HepG2 (cell line): ENCODE results near the gene MYADML2. TPM values are rescaled to one million over a fixed set of nuclear protein-coding genes. Genes with fewer than 3 reads are reported as not detected.
A peak's percentile ranks its signal among the peaks of the same experiment; 100 is the strongest.

Experiments
- ATF7 ChIP-seq, 2 experiments: fragments of 450-650 bp in 1 of 2; sonication (generic) in 1 of 2; formaldehyde crosslinking in 1 of 2; IDR thresholded peaks; 2 replicates each; pipeline versions ENCODE4 v1.4.0 to v1.6.1; 2016 to 2020; ENCODE audit warnings: antibody characterized with exemption in 1 of 2, mild to moderate bottlenecking in 1 of 2, missing genetic modification reagents in 1 of 2
- CEBPG ChIP-seq: IDR thresholded peaks from 2 replicates; pipeline ENCODE4 v1.6.1; 2016
- FOXA1 ChIP-seq, 2 experiments: fragments of 450-650 bp in 1 of 2; sonication (generic) in 1 of 2; formaldehyde crosslinking in 1 of 2; IDR thresholded peaks; 2 replicates each; pipeline versions ENCODE4 v1.4.0 to v1.6.1; 2016 to 2020; ENCODE audit warnings: missing genetic modification reagents in 1 of 2
- IKZF5 ChIP-seq: IDR thresholded peaks from 2 replicates; pipeline ENCODE4 v1.6.1; 2018; ENCODE audit warnings: missing genetic modification reagents, mild to moderate bottlenecking, missing compliant biosample characterization
- MAFF ChIP-seq: IDR thresholded peaks from 2 replicates; pipeline ENCODE4 v1.6.1; 2011; ENCODE audit warnings: low read depth, low read length, improper control_type of control experiment
- MED8 ChIP-seq: sonication (generic); formaldehyde crosslinking; IDR thresholded peaks from 2 replicates; pipeline ENCODE4 v1.8.1; 2023; ENCODE audit warnings: mild to moderate bottlenecking, missing genetic modification reagents; ENCODE audit not compliant: insufficient replicate concordance
- NAIF1 ChIP-seq: sonication (generic); formaldehyde crosslinking; IDR thresholded peaks from 2 replicates; pipeline ENCODE4 v1.5.0; 2020; ENCODE audit warnings: mild to moderate bottlenecking, missing genetic modification reagents, borderline replicate concordance
- NFE2 ChIP-seq: sonication (generic); formaldehyde crosslinking; IDR thresholded peaks from 2 replicates; pipeline ENCODE4 v1.4.0; 2020; ENCODE audit warnings: missing genetic modification reagents
- NFYC ChIP-seq: IDR thresholded peaks from 2 replicates; pipeline ENCODE4 v1.6.1; 2016; ENCODE audit warnings: missing genetic modification reagents, missing compliant biosample characterization
- NR0B2 ChIP-seq: sonication (generic); formaldehyde crosslinking; IDR thresholded peaks from 2 replicates; pipeline ENCODE4 v1.4.0; 2020; ENCODE audit warnings: mild to moderate bottlenecking, missing genetic modification reagents
- RFX5 ChIP-seq: IDR thresholded peaks from 2 replicates; pipeline ENCODE4 v1.6.1; 2011; ENCODE audit warnings: low read depth, low read length, improper control_type of control experiment
- SNAI1 ChIP-seq: sonication (generic); formaldehyde crosslinking; IDR thresholded peaks from 2 replicates; pipeline ENCODE4 v1.5.0; 2020; ENCODE audit warnings: mild to moderate bottlenecking, missing genetic modification reagents, borderline replicate concordance
- SPEN ChIP-seq: sonication (generic); formaldehyde crosslinking; IDR thresholded peaks from 2 replicates; pipeline ENCODE4 v1.5.1; 2020; ENCODE audit warnings: low read depth, mild to moderate bottlenecking, missing genetic modification reagents
- TRIM24 ChIP-seq: sonication (generic); formaldehyde crosslinking; IDR thresholded peaks from 2 replicates; pipeline ENCODE4 v1.8.0; 2022; ENCODE audit warnings: mild to moderate bottlenecking, missing genetic modification reagents
- ZBTB33 ChIP-seq: sonication (generic); formaldehyde crosslinking; IDR thresholded peaks from 2 replicates; pipeline ENCODE4 v1.4.0; 2020; ENCODE audit warnings: missing genetic modification reagents
- ZNF337 ChIP-seq: sonication (generic); formaldehyde crosslinking; IDR thresholded peaks from 2 replicates; pipeline ENCODE4 v1.5.1; 2020; ENCODE audit warnings: missing genetic modification reagents, low read depth, mild to moderate bottlenecking, borderline replicate concordance
- ZNF552 ChIP-seq: sonication (generic); formaldehyde crosslinking; IDR thresholded peaks from 2 replicates; pipeline ENCODE4 v1.9.0; 2022; ENCODE audit warnings: missing genetic modification reagents, mild to moderate bottlenecking, borderline replicate concordance
- ZNF639 ChIP-seq: conservative IDR thresholded peaks from 2 replicates; pipeline ENCODE4 v1.6.1; 2018; ENCODE audit warnings: missing genetic modification reagents
- ZNF761 ChIP-seq: sonication (generic); formaldehyde crosslinking; conservative IDR thresholded peaks from 2 replicates; pipeline ENCODE4 v1.4.0; 2020; ENCODE audit warnings: mild to moderate bottlenecking, missing genetic modification reagents
- polyA plus RNA-seq, 8 experiments: library from polyadenylated mRNA; depleted of rRNA in 3 of 8; stranded (reverse) in 7 of 8; unstranded in 1 of 8; fragments of >200 nt; fragmentation: Illumina TruSeq in 4 of 8; extraction: Trizol in 4 of 8; gene quantifications; 2 replicates each; pipeline versions ENCODE4 v1.2.1 to v1.2.3, GENCODE V29; 2011 to 2016; ENCODE audit warnings: low read depth in 4 of 8, missing spikeins in 1 of 8, mixed read lengths in 1 of 8; ENCODE audit not compliant: insufficient read depth in 1 of 8
- total RNA-seq, 5 experiments: library from RNA; depleted of rRNA; stranded (reverse); fragments of >200 nt; fragmentation: Illumina TruSeq; extraction: Trizol; gene quantifications; 2 replicates each; pipeline ENCODE4 v1.2.3, GENCODE V29; 2016; ENCODE audit warnings: low read depth in 1 of 5
- TF ChIP-seq, protein P1 (sequence below): IDR thresholded peaks from 2 replicates; pipeline ENCODE4 v1.6.1; 2012; ENCODE audit warnings: low read depth, low read length, improper control_type of control experiment
- TF ChIP-seq, protein P2 (sequence below): sonication (generic); formaldehyde crosslinking; IDR thresholded peaks from 2 replicates; pipeline ENCODE4 v1.8.1; 2023; ENCODE audit warnings: missing genetic modification reagents, mild to moderate bottlenecking, borderline replicate concordance

Gene MYADML2
- total and polyA plus RNA-seq, 2 of the 13 experiments (the other 11 are each of a cell fraction or from before 2014, with no cell fraction given), result not detected

DNA sequence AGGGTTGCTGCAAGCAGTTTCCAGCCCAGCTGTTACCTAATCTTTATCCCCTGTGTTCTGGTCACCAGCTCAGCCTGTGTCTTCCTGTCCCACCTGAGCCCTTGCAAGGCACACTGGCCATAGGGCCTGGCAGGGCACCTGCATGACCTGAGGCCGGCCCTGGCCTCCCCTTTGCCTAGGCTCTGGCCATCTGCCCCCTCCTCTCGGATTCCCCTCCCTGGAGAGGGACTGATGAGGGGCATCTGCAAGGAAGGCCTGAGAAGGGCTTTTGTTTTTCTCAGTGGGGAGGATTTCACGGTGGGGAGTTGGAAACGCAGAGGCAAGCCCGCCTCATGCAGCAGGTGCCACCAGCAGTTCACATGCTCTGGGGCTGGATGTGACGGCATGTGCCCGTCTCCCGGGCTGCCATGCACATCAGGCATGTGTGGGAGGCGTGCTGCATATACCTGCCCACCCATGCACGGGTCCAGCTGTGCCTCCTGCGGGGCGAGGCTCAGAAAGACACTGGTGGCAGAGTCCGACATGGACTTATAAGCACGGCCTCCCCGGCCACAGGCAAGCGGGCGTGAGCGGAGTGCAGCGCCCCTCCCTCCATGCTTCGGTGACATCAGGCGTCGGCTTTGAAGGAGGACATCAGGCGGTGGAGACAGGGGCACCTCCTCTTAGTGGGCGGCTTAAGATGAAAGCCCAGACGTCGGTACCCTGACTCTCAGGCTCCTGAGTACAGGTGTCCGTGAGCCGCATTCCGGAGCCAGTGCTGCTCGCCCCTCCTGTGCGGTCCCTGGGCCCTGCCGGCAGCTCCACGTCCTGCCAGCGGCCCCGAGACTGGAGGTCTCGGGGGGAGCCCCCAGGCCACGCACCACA lies 46.9 kb upstream of the MYADML2 start (continued):
- TF ChIP-seq RFX5 (no peak), MED8 (peak; percentile 93), NFYC (no peak), NAIF1 (CRISPR knock-in tag) (peak; percentile 81; the same call in 1 of the 2 replicates), CEBPG (peak; percentile 56), ZNF761 (CRISPR knock-in tag) (peak; percentile 39; the same call in 1 of the 2 replicates), ZNF337 (no peak), ZBTB33 (CRISPR knock-in tag) (peak; percentile 36; the same call in 1 of the 2 replicates), ZNF639 (no peak), TRIM24 (CRISPR knock-in tag) (no peak), NR0B2 (peak; percentile 56; the same call in 1 of the 2 replicates), MAFF (no peak), ZNF552 (peak; percentile 46; the same call in 1 of the 2 replicates), NFE2 (CRISPR knock-in tag) (no peak; the same call in none of the 2 replicates), FOXA1 (IDR thresholded peaks at IDR 0.05) (no peak), FOXA1 (CRISPR knock-in tag; IDR thresholded peaks at IDR 0.05) (peak; percentile 20; the same call in 1 of the 2 replicates), SPEN (peak; percentile 77), SNAI1 (0 out of 2 replicates have a peak, but pooled peaks have one; percentile 6), IKZF5 (CRISPR knock-in tag) (no peak; the same call in 1 of the 2 replicates), ATF7 (IDR thresholded peaks at IDR 0.05) (no peak), ATF7 (CRISPR knock-in tag; IDR thresholded peaks at IDR 0.05) (no peak)
- TF ChIP-seq, protein P1, sequence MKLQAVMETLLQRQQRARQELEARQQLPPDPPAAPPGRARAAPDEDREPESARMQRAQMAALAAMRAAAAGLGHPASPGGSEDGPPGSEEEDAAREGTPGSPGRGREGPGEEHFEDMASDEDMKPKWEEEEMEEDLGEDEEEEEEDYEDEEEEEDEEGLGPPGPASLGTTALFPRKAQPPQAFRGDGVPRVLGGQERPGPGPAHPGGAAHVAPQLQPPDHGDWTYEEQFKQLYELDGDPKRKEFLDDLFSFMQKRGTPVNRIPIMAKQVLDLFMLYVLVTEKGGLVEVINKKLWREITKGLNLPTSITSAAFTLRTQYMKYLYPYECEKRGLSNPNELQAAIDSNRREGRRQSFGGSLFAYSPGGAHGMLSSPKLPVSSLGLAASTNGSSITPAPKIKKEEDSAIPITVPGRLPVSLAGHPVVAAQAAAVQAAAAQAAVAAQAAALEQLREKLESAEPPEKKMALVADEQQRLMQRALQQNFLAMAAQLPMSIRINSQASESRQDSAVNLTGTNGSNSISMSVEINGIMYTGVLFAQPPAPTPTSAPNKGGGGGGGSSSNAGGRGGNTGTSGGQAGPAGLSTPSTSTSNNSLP, result no peak
- TF ChIP-seq, protein P2, sequence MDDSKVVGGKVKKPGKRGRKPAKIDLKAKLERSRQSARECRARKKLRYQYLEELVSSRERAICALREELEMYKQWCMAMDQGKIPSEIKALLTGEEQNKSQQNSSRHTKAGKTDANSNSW, result 0 out of 2 replicates have a peak, but pooled peaks have one; percentile 12
